Mucosa of rectum (tissue), 2 donors: ENCODE data around the gene EIF4EBP3.

Experiments
- H3K27ac ChIP-seq, 2 donors: one replicate each; pipeline ENCODE4 v1.7.0; 2013; ENCODE audit warnings: inconsistent platforms in 2 of 2, low read depth in 2 of 2, low read length in 2 of 2
- H3K27me3 ChIP-seq, 2 donors: one replicate each; pipeline ENCODE4 v1.7.0; 2013; ENCODE audit warnings: low read length in 2 of 2; ENCODE audit not compliant: control insufficient read depth in 2 of 2, insufficient read depth in 2 of 2
- H3K36me3 ChIP-seq, 2 donors: one replicate each; pipeline ENCODE4 v1.7.0; 2013; ENCODE audit warnings: low read length in 2 of 2; ENCODE audit not compliant: control insufficient read depth in 2 of 2, insufficient read depth in 2 of 2
- H3K4me1 ChIP-seq, 2 donors: one replicate each; pipeline ENCODE4 v1.7.0; 2013; ENCODE audit warnings: low read length in 2 of 2, mild to moderate bottlenecking in 1 of 2; ENCODE audit not compliant: control insufficient read depth in 2 of 2, insufficient read depth in 2 of 2
- H3K4me3 ChIP-seq, 2 donors: one replicate each; pipeline ENCODE4 v1.7.0; 2013; ENCODE audit warnings: low read length in 2 of 2
- H3K9ac ChIP-seq, 2 donors: one replicate each; pipeline ENCODE4 v1.7.0; 2013; ENCODE audit warnings: low read length in 2 of 2, low read depth in 1 of 2, mild to moderate bottlenecking in 1 of 2
- H3K9me3 ChIP-seq, 2 donors: one replicate each; pipeline ENCODE4 v1.7.0; 2013; ENCODE audit warnings: low read length in 2 of 2; ENCODE audit not compliant: control insufficient read depth in 2 of 2
- donor health status: healthy.
- donor health status: Normal muscosa, but diverticular disease.

Gene EIF4EBP3

GRCh38 chr5:140594169-140594568 lies 46.7 kb downstream of the EIF4EBP3 start:
- no peaks in the 10 kb centered on the region for H3K36me3 ChIP-seq

GRCh38 chr5:140595538-140596300 lies 48.3 kb downstream of the EIF4EBP3 start:
- Histone ChIP-seq H3K36me3 (no peaks in the 10 kb centered on the region), H3K9me3 (no peaks in the 10 kb centered on the region), H3K4me1 (peaks cover 3 to 11% of the 10 kb centered on the region in 2 donors), H3K4me3 (no peak overlapping the region), H3K27ac (peak overlapping the region in 1 of 2 donors; percentile 25), H3K27me3 (no peaks in the 10 kb centered on the region), H3K9ac (no peak overlapping the region)

More at GRCh38 chr5:140594169-140594568, 46.7 kb downstream of the EIF4EBP3 start:
- no peak overlapping the region for H3K27ac ChIP-seq
- no peaks in the 10 kb centered on the region for H3K9me3 ChIP-seq
- H3K9ac ChIP-seq = no peak overlapping the region
- no peak overlapping the region for H3K4me3 ChIP-seq
- peaks cover 3 to 8% of the 10 kb centered on the region in 2 donors for H3K4me1 ChIP-seq
- H3K27me3 ChIP-seq = no peaks in the 10 kb centered on the region

DNA sequence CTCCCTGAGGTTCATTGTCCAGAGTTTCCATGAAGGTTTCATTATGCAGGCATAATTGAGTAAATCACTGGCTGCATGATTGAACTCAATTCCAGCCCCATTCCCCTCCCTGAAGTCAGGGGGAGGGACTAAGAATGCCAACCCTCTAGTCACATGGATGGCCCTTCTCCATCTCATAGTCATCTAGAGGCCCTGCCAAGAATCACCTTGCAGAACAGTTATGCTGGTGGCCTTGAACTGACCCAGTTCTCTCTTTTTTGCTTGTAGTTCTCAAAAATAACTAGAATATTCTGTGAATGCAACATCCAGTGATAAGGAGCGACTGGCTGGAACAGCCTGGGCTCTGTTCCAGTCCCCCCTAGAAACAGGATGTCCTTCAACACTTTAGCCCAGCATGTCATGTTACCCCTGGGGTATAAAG lies 48.9 kb downstream of the EIF4EBP3 start:
- H3K4me3 ChIP-seq = no peak overlapping the region
- no peaks in the 10 kb centered on the region for H3K36me3 ChIP-seq
- H3K9me3 ChIP-seq = no peaks in the 10 kb centered on the region
- no peaks in the 10 kb centered on the region for H3K27me3 ChIP-seq
- H3K27ac ChIP-seq = no peak overlapping the region
- peaks cover 3 to 11% of the 10 kb centered on the region in 2 donors for H3K4me1 ChIP-seq
- no peak overlapping the region for H3K9ac ChIP-seq

GRCh38 chr5:140598836-140599235 lies 51.4 kb downstream of the EIF4EBP3 start:
- Histone ChIP-seq H3K36me3 (no peaks in the 10 kb centered on the region), H3K4me3 (no peak overlapping the region), H3K9me3 (no peaks in the 10 kb centered on the region), H3K9ac (no peak overlapping the region), H3K4me1 (peaks cover 3 to 11% of the 10 kb centered on the region in 2 donors), H3K27me3 (no peaks in the 10 kb centered on the region), H3K27ac (no peak overlapping the region)
